Mucosa of rectum (tissue), 2 donors: ENCODE results near the gene ALKBH1.
A peak's percentile ranks its signal among the peaks of the same experiment; 100 is the strongest.
"Not testable (repeated sequence)": the region's sequence is repeated elsewhere in the genome, so short reads cannot be mapped to it uniquely, and the experiment has no call there.

ENCODE experiments used
- H3K27ac ChIP-seq, 2 donors: one replicate each; pipeline ENCODE4 v1.7.0; 2013; ENCODE audit warnings: inconsistent platforms in 2 of 2, low read depth in 2 of 2, low read length in 2 of 2
- H3K27me3 ChIP-seq, 2 donors: one replicate each; pipeline ENCODE4 v1.7.0; 2013; ENCODE audit warnings: low read length in 2 of 2; ENCODE audit not compliant: control insufficient read depth in 2 of 2, insufficient read depth in 2 of 2
- H3K36me3 ChIP-seq, 2 donors: one replicate each; pipeline ENCODE4 v1.7.0; 2013; ENCODE audit warnings: low read length in 2 of 2; ENCODE audit not compliant: control insufficient read depth in 2 of 2, insufficient read depth in 2 of 2
- H3K4me1 ChIP-seq, 2 donors: one replicate each; pipeline ENCODE4 v1.7.0; 2013; ENCODE audit warnings: low read length in 2 of 2, mild to moderate bottlenecking in 1 of 2; ENCODE audit not compliant: control insufficient read depth in 2 of 2, insufficient read depth in 2 of 2
- H3K4me3 ChIP-seq, 2 donors: one replicate each; pipeline ENCODE4 v1.7.0; 2013; ENCODE audit warnings: low read length in 2 of 2
- H3K9ac ChIP-seq, 2 donors: one replicate each; pipeline ENCODE4 v1.7.0; 2013; ENCODE audit warnings: low read length in 2 of 2, low read depth in 1 of 2, mild to moderate bottlenecking in 1 of 2
- H3K9me3 ChIP-seq, 2 donors: one replicate each; pipeline ENCODE4 v1.7.0; 2013; ENCODE audit warnings: low read length in 2 of 2; ENCODE audit not compliant: control insufficient read depth in 2 of 2
- donor health status: healthy.
- donor health status: Normal muscosa, but diverticular disease.

ALKBH1 gene

GRCh38 chr14:77648520-77649200 is 59.2 kb downstream of the ALKBH1 start:
- Histone ChIP-seq H3K4me3 (no peak overlapping the region), H3K4me1 (peaks cover 0 to 15% of the 10 kb centered on the region in 2 donors), H3K36me3 (no peaks in the 10 kb centered on the region), H3K27me3 (no peaks in the 10 kb centered on the region), H3K9me3 (no peaks in the 10 kb centered on the region), H3K27ac (no peak overlapping the region), H3K9ac (no peak overlapping the region)

- Histone ChIP-seq H3K9ac (no peak overlapping the region), H3K27ac (no peak overlapping the region), H3K4me3 (no peak overlapping the region), H3K27me3 (no peaks in the 10 kb centered on the region), H3K4me1 (peaks cover 0 to 15% of the 10 kb centered on the region in 2 donors), H3K36me3 (no peaks in the 10 kb centered on the region), H3K9me3 (no peaks in the 10 kb centered on the region)
These were observed 60.0 kb downstream of the ALKBH1 start for GRCh38 chr14:77647853-77648252.

- Histone ChIP-seq H3K27ac (no peak overlapping the region), H3K27me3 (no peaks in the 10 kb centered on the region), H3K9me3 (no peaks in the 10 kb centered on the region), H3K36me3 (no peaks in the 10 kb centered on the region), H3K9ac (no peak overlapping the region), H3K4me1 (peaks cover 0 to 20% of the 10 kb centered on the region in 2 donors), H3K4me3 (no peak overlapping the region)
These were observed 60.9 kb downstream of the ALKBH1 start for GRCh38 chr14:77646907-77647306.

- Histone ChIP-seq H3K9me3 (no peaks in the 10 kb centered on the region), H3K4me1 (peaks cover 10 to 30% of the 10 kb centered on the region in 2 donors), H3K9ac (no peak overlapping the region), H3K27ac (no peak overlapping the region), H3K4me3 (no peak overlapping the region), H3K36me3 (no peaks in the 10 kb centered on the region), H3K27me3 (no peaks in the 10 kb centered on the region)
These were observed 62.1 kb downstream of the ALKBH1 start for GRCh38 chr14:77645520-77646230.

GRCh38 chr14:77642407-77642806 is 65.4 kb downstream of the ALKBH1 start:
- peak overlapping the region; percentile 78 to 86 for H3K4me3 ChIP-seq
- H3K9me3 ChIP-seq, result no peaks in the 10 kb centered on the region
- H3K9ac ChIP-seq, result peak overlapping the region in 1 of 2 donors; percentile 71
- peak overlapping the region; percentile 58 to 78 for H3K27ac ChIP-seq
- peaks cover 10 to 20% of the 10 kb centered on the region in 2 donors for H3K4me1 ChIP-seq
- H3K36me3 ChIP-seq, result no peaks in the 10 kb centered on the region
- H3K27me3 ChIP-seq, result no peaks in the 10 kb centered on the region

GRCh38 chr14:77641534-77642341 is 66.1 kb downstream of the ALKBH1 start:
- H3K36me3 ChIP-seq, result no peaks in the 10 kb centered on the region
- H3K9me3 ChIP-seq, result no peaks in the 10 kb centered on the region
- peak overlapping the region; percentile 78 to 86 for H3K4me3 ChIP-seq
- H3K27me3 ChIP-seq, result no peaks in the 10 kb centered on the region
- H3K27ac ChIP-seq, result peak overlapping the region; percentile 58 to 78
- peaks cover 10 to 20% of the 10 kb centered on the region in 2 donors for H3K4me1 ChIP-seq
- H3K9ac ChIP-seq, result peak overlapping the region; percentile 43 to 71

GRCh38 chr14:77640756-77641533 is 66.9 kb downstream of the ALKBH1 start:
- peaks cover 10 to 20% of the 10 kb centered on the region in 2 donors for H3K4me1 ChIP-seq
- no peaks in the 10 kb centered on the region for H3K9me3 ChIP-seq
- H3K27me3 ChIP-seq, result no peaks in the 10 kb centered on the region
- H3K9ac ChIP-seq, result peak overlapping the region; percentile 43 to 71
- H3K4me3 ChIP-seq, result peak overlapping the region; percentile 78 to 86
- no peaks in the 10 kb centered on the region for H3K36me3 ChIP-seq
- peak overlapping the region; percentile 38 to 78 for H3K27ac ChIP-seq

- peaks cover 10 to 20% of the 10 kb centered on the region in 2 donors for H3K4me1 ChIP-seq
- H3K9me3 ChIP-seq, result no peaks in the 10 kb centered on the region
- H3K4me3 ChIP-seq, result no peak overlapping the region
- no peak overlapping the region for H3K9ac ChIP-seq
- no peak overlapping the region for H3K27ac ChIP-seq
- no peaks in the 10 kb centered on the region for H3K36me3 ChIP-seq
- H3K27me3 ChIP-seq, result no peaks in the 10 kb centered on the region
These were observed 69.1 kb downstream of the ALKBH1 start for GRCh38 chr14:77638771-77639171.

GRCh38 chr14:77635869-77636268 is 72.0 kb downstream of the ALKBH1 start:
- not testable (repeated sequence) for H3K9me3 ChIP-seq, H3K9ac ChIP-seq, H3K27ac ChIP-seq, H3K4me3 ChIP-seq, H3K27me3 ChIP-seq, H3K36me3 ChIP-seq, H3K4me1 ChIP-seq
